Fibroblast of lung (primary cell): Measurements from ENCODE around the gene BAZ2B.

Experiments used
- CTCF ChIP-seq, 2 donors: IDR thresholded peaks in 1 of 2; conservative IDR thresholded peaks in 1 of 2; 1 replicate in 1 of 2; 2 replicates in 1 of 2; pipeline ENCODE4 v1.5.1; 2011 to 2012; ENCODE audit warnings: low read length in 2 of 2, control low read depth in 1 of 2, inconsistent platforms in 1 of 2, low read depth in 1 of 2, mild to moderate bottlenecking in 1 of 2
- EZH2 ChIP-seq: IDR thresholded peaks from 2 replicates; pipeline ENCODE4 v1.5.1; 2012; ENCODE audit warnings: low read length, control low read depth, mild to moderate bottlenecking; ENCODE audit errors: missing control alignments

DNA sequence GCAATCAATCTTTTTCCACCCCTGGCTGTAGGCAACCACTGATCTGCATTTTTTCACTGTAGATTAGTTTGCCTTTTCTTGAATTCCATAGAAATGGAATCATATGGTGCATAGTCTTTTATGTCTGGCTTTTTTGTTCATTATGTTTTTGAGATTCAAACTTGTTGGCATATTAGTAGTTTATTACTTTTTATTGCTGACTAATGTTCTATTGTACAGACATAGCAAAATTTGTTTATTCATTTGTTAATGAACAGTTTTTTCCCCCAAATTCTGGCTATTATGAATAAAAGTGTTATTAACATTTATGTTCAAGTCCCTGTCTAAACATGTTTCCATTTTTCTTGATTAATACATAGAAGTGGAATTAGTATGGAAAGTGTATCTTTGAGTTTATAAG, 308.4 kb downstream of the BAZ2B start:
- TF ChIP-seq EZH2 (no peak), CTCF (conservative IDR thresholded peaks at IDR 0.05 in 1 of 2, IDR thresholded peaks at IDR 0.05 in 1 of 2; ENCODE audit: low read depth in 1 of 2, low read length in 2 of 2) (no peak)
